ENCODE data around the gene RAB43. TPM values are rescaled to one million over a fixed set of nuclear protein-coding genes. Genes with fewer than 3 reads are reported as not detected.

The RAB43 gene
- total RNA-seq, 2 donors from 2014 or later = 33.3 to 42.6 TPM

GRCh38 chr3:129065016-129065719 is 56.4 kb downstream of the RAB43 start:
- peak; percentile 81 for DNase-seq
- no peak overlapping the region for H3K4me3 ChIP-seq
- H3K36me3 ChIP-seq = no peaks in the 10 kb centered on the region
- no peaks in the 10 kb centered on the region for H3K4me1 ChIP-seq
- H3K27me3 ChIP-seq = no peaks in the 10 kb centered on the region
- intact Hi-C loops (cut with DNase I) = no loop called here
- no peak for TF ChIP-seq CTCF (IDR thresholded peaks at IDR 0.05)
- peak overlapping the region; percentile 94 for H3K27ac ChIP-seq
- peak overlapping the region; percentile 61 to 73 for H3K9ac ChIP-seq (ENCODE audit: low read depth in 2 of 2, low read length in 2 of 2)
- H3K9me3 ChIP-seq = no peaks in the 10 kb centered on the region

DNA sequence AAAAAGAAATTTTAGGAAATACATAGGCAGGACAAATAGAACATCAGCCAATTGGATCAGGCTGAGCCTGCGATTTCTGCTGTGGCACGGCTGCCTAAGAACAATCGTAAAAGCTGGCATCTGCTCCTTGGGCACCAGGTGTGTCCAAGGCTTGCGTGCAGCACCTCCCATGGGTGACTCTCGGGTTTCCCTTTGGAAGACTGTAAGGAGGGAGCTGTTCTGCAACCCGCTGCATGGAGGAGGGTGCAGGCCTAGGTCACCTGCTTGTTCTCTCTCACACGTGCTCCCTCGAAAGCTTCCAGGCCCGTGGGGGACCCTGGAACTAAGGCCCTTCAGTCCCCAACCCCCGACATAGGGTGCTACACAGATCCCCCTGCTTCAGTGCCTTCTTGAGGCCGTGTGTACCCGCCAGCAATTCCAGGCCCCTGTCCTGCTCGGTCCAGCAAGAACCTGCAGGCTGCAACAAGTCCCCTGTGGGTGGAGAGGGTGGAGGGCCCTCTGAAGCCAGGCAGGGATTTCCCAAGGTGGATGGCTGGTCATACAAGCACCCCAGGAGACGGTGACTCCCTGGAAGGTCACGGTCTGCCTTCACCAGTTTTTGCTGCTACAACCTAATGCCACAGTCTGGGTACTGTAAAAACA is 57.6 kb downstream of the RAB43 start:
- no peaks in the 10 kb centered on the region for H3K36me3 ChIP-seq
- H3K9me3 ChIP-seq = no peaks in the 10 kb centered on the region
- H3K4me3 ChIP-seq = no peak overlapping the region
- TF ChIP-seq CTCF (IDR thresholded peaks at IDR 0.05) = no peak
- no peaks in the 10 kb centered on the region for H3K4me1 ChIP-seq
- DNase-seq = peak; percentile 79
- no peaks in the 10 kb centered on the region for H3K27me3 ChIP-seq
- peak overlapping the region in 1 of 2 donors; percentile 73 for H3K9ac ChIP-seq (ENCODE audit: low read depth in 2 of 2, low read length in 2 of 2)
- H3K27ac ChIP-seq = peak overlapping the region; percentile 94
- intact Hi-C loops (cut with DNase I) = no loop called here

- no peaks in the 10 kb centered on the region for H3K36me3 ChIP-seq
- no peak for TF ChIP-seq CTCF (IDR thresholded peaks at IDR 0.05)
- no peaks in the 10 kb centered on the region for H3K27me3 ChIP-seq
- H3K9ac ChIP-seq (ENCODE audit: low read depth in 2 of 2, low read length in 2 of 2) = peak overlapping the region in 1 of 2 donors; percentile 51
- no peak for DNase-seq
- no peaks in the 10 kb centered on the region for H3K9me3 ChIP-seq
- no peaks in the 10 kb centered on the region for H3K4me1 ChIP-seq
- no peak overlapping the region for H3K4me3 ChIP-seq
- peak overlapping the region; percentile 94 for H3K27ac ChIP-seq
- intact Hi-C loops (cut with DNase I) = no loop called here
Observed at GRCh38 chr3:129063091-129063640, 58.4 kb downstream of the RAB43 start.

DNA sequence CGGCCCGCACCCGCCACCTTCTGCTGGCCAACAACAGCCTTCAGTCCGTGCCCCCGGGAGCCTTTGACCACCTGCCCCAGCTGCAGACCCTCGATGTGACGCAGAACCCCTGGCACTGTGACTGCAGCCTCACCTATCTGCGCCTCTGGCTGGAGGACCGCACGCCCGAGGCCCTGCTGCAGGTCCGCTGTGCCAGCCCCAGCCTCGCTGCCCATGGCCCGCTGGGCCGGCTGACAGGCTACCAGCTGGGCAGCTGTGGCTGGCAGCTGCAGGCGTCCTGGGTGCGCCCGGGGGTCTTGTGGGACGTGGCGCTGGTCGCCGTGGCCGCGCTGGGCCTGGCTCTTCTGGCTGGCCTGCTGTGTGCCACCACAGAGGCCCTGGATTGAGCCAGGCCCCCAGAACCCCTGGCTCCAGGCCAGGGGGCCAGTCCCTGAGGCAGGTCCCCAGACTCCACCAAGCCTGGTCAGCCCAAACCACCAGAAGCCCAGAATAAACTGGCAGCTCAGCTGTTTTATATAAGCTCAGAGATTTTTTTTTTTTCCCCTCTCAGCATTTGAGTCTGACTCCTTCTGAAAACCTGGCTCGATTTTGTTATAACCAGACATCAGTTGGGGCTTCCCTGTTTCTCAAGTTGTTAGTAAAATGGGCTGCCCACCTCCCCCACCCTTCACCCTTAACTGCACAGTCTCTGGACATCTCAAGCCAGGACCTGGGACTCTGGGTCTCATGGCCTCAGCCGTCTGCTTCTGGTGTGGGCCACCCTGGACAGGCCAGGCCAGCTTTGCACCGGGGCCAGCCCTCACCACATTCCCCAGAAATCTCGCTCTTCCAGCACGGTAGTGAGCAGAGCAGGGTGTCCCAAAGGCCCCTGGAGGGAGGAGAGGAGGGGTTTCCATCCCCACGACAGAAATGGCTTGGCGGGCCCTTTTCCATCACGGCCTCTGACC is 59.4 kb downstream of the RAB43 start:
- Histone ChIP-seq H3K9ac (ENCODE audit: low read depth in 2 of 2, low read length in 2 of 2) (peak overlapping the region in 1 of 2 donors; percentile 55), H3K4me1 (no peaks in the 10 kb centered on the region), H3K27ac (no peak overlapping the region), H3K27me3 (no peaks in the 10 kb centered on the region), H3K4me3 (no peak overlapping the region), H3K36me3 (no peaks in the 10 kb centered on the region), H3K9me3 (no peaks in the 10 kb centered on the region)
- intact Hi-C loops (cut with DNase I) = no loop called here
- no peak for DNase-seq
- TF ChIP-seq CTCF (IDR thresholded peaks at IDR 0.05) = no peak
